ENCODE results near the gene LYZL4.

Gene LYZL4

GRCh38 chr3:42369832-42370231, 40.6 kb downstream of the LYZL4 start:
- no peak for DNase-seq

- no peak for DNase-seq
Observed at GRCh38 chr3:42369304-42369703, 41.1 kb downstream of the LYZL4 start.

- DNase-seq = no peak
Observed at GRCh38 chr3:42368861-42369260, 41.5 kb downstream of the LYZL4 start.

GRCh38 chr3:42367903-42368302, 42.5 kb downstream of the LYZL4 start:
- DNase-seq = no peak

GRCh38 chr3:42366550-42366949, 43.9 kb downstream of the LYZL4 start:
- DNase-seq = no peak

GRCh38 chr3:42357335-42357734, 53.1 kb downstream of the LYZL4 start:
- no peak for DNase-seq

GRCh38 chr3:42355612-42356011, 54.8 kb downstream of the LYZL4 start:
- no peak for DNase-seq

GRCh38 chr3:42353631-42354030, 56.8 kb downstream of the LYZL4 start:
- DNase-seq = no peak

GRCh38 chr3:42351207-42351606, 59.2 kb downstream of the LYZL4 start:
- no peak for DNase-seq

GRCh38 chr3:42349765-42350594, 60.4 kb downstream of the LYZL4 start:
- no peak for DNase-seq

- DNase-seq = no peak
Observed at GRCh38 chr3:42347928-42348327, 62.5 kb downstream of the LYZL4 start.
